ENCODE measurements around the gene GGTLC2.
"Not testable (repeated sequence)": the region's sequence is repeated elsewhere in the genome, so short reads cannot be mapped to it uniquely, and the experiment has no call there.

Gene GGTLC2

DNA sequence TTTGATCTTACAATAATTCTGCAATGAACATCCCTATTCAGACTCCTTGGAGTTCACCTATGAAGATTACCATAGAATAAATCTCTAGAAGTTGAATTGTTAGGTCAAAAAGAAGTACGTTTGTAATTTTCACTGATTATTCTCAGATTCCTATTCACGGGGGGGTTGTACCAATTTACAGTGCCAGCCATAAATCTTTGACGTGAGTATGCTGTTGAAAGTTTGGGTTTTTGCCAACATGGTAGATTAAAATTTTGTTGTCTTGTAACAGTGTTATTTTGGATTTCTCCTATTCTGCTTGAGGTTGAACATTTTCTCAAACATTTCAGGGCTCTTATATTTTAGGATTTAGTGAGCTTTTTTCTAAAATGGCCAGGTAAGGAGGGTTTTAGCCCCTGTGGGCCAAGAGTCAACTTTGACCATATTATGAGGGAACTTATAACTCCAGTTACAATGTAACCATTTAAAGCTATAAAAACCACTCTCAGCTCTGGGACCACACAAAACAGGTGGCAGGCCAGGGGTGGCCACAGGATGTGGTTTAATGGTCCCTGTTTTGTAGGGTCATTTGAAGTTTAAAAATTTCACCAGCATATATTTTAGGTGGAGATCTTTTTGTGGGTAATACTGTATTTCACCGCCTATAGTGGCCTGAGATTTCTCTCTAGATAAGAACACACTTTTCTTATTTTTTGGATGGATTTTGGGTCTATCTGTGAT is 25.8 kb downstream of the GGTLC2 start:
- no peak for DNase-seq

GRCh38 chr22:22671506-22671905 is 27.1 kb downstream of the GGTLC2 start:
- DNase-seq = no peak

- DNase-seq = no peak
Observed at GRCh38 chr22:22673099-22673498, 28.7 kb downstream of the GGTLC2 start.

DNA sequence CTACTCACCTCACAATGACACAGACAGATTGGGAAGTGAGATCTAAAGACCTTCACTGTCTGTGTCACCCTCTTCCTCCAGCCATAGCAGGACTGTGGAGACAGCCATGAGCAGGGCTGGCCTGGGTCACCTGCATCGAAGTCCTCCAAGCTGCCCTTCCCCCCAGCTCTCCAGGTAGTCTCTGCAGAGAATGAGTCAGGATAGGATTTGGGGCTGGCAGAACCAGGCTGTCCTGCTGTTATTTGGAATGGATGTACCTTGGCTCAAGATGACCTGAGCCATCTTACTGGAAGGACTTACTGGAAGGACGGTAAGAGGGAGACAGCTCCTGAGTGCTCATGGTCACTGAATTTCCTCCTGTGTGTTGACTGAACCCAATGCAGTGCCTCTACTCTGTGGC is 29.2 kb downstream of the GGTLC2 start:
- DNase-seq = no peak

DNA sequence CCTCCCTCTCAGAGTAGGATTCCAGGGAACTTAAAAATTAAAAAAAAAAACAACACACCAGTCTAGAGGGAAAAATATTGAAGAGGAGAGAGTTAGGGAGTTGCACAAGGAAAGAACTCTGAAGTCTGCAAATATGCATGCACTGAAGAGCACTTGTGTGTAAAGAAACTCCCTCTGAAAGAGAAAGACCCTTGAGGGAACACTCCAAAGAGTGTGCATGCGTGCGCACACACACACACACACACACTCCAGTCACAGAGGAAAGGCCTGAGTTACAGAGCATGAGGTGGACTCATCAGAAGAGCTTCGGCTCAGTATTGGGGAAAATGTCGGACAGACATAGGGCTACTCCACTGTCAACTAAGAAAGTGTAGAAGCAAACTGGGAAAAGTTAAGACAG is 30.1 kb downstream of the GGTLC2 start:
- no peak for DNase-seq

DNA sequence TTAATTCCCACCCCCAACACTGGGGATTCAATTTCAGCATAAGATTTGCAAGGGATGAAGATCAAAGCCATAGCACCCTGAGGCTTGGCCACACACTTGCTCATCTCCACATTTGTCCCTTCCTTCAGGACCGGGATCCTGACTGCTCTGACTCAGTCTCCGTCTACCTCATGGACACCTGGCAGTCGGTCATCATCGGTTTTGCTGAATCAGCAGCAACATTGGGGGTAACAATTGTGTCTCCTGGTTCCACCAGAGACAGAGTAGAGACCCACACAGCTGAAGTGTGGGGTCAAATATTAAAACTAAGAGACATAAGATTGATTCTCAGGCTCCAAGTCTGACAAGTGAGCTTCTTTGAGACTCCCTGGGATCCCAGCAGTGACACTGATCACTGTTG is 34.6 kb downstream of the GGTLC2 start:
- DNase-seq = no peak

GRCh38 chr22:22680396-22680795 is 36.0 kb downstream of the GGTLC2 start:
- DNase-seq = no peak

DNA sequence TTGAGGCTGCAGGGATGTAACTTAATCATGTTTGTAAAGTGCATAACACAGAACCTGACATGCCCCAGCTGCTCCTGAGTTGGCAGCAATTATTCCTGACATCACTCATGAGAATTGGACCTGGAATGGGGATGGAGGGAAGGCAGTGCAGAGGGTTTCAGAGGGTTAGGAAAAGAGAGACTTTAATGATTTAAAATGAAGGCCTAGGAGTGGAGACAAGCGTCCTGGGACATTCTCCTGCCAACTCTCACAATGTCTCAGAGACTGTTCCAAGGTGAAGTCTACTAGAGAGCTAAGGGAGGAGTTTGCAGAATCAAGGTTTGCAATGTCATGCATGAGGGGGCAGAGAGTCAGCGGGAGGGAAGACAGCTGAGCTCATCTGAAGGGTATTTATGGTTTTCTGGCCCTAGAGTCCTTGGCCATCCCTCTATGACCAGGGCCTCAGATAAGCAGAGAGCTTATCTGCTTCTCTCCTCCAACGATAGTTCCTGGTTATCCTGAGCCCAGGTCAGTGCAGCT is 36.9 kb downstream of the GGTLC2 start:
- DNase-seq = no peak

DNA sequence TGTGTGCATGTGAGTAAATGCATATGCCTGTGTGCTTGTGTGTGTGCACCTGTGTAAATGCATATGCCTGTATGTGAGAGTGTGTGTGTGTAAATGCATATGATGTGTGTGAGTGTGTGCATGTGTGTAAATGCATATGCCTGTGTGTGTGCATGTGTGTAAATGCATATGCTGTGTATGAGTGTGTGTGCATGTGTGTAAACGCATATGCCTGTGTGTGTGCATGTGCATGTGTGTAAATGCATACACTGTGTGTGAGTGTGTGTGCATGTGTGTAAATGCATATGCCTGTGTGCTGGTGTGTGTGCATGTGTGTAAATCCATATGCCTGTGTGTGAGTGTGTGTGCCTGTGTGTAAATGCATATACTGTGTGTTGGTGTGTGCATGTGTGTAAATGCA is 37.8 kb downstream of the GGTLC2 start:
- DNase-seq = no peak

GRCh38 chr22:22682807-22683667 is 38.6 kb downstream of the GGTLC2 start:
- DNase-seq = no peak

DNA sequence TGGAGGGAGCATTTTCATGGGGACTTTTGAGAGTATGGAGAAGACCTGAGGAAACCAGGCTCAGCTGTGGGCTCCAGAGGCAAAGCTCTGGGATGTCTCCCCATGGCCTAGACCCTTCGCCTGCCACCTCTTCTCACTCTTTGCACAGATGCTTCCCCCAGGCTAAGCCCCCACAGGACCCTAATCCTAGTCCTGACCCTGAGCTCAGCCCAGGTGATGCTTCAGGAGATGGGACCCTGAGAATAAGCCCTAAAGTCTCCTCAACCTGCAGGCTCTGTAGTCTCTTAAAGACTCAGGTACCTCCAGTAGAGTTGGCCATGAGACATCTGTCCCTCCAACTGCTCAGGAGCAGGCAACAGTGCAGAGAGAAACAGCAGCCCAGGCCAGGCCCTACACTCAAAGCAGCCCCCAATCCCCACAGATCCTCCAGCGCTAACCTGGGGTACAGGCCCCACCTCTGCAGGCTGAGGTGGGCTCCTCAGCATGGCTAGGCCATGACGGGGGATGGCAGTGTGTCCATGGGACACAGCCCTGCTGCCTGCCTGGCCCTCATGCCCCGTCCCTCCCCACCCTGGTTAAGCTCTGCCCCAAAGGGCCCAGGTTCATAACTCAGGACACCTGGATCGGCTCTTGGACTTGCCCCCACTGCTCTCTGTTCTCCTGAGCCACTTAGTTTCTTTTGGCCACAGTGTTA is 39.4 kb downstream of the GGTLC2 start:
- no peak for DNase-seq

GRCh38 chr22:22684580-22685561 is 40.5 kb downstream of the GGTLC2 start:
- peak; percentile 22 for DNase-seq

DNA sequence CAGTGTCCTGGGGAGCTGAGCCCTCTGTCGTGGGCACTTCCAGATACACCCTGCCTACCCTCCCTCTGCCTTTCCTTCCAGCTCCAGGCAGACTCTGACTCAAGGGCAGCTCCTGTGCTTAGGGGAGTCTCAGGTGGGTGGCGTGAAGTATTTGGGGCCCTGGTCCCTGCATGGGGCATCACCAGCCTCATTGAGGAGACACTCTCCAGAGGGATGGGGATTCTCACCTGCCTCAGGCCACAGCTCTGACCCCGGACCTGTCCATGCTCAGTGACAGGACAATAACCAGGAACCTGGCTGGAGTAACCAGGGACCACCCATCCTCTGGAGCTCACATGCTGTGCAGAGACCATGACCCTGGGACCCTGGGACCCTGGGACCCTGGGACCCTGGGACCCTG is 41.2 kb downstream of the GGTLC2 start:
- DNase-seq = no peak

- not testable (repeated sequence) for DNase-seq
Observed at GRCh38 chr22:22686202-22687115, 42.0 kb downstream of the GGTLC2 start.

GRCh38 chr22:22687638-22688500 is 43.5 kb downstream of the GGTLC2 start:
- peak; percentile 24 for DNase-seq

- DNase-seq = no peak
Observed at GRCh38 chr22:22689621-22690345, 45.4 kb downstream of the GGTLC2 start.

- DNase-seq = no peak
Observed at GRCh38 chr22:22691055-22691454, 46.6 kb downstream of the GGTLC2 start.

DNA sequence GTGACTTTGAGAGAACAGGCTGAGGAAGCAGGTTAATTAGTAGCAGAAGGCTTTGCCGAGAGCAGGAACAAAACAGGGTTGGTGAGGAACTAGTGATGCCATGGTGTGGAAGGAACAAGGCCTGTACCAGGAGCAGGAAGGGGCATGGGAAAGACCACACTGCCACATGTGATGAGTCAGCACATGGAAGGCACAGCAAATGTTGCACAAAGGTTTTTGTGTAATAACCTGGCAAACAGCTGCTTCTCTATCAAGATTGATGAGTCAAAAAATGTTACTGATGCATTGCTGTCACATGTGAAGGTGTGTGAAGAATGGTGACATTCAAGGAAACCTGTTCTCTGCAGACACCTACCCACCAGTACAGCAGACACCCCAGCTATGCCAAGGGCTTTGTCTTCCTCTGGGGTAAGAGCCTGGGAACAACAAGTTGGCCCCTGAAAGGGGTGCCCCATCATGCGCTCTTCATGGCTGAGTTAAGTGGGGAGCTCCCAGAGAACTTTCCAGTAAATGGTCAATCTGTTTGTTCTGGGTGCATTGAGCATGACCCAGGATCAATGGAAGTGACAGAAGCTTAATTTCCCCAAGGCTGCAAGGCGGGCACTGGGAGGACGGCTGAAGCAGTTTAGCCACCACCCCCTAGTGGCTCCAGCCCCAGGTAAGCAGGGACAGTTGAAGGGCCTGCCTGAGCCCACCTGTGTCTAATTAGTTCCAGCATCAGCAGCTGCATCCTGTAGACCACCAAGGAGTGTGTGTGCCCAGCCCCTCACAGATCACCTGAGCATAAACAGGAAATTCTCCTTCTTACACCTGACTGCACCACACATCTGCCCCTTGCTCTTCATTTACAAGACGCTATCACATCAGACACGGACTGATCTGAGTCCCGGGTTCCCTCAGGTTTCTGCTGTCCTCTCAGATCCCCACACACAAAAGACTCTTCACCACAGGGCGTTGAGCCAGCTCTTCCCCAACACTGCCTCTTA is 47.6 kb downstream of the GGTLC2 start:
- no peak for DNase-seq

Measured in GDM1 (cell line).